NCI-H1092 (cell line): ENCODE measurements around the gene IL27RA.

ENCODE experiments used
- DNase-seq: peaks from one replicate; lab custom pipeline; 2025; lab: John Stamatoyannopoulos, UW

Gene IL27RA

GRCh38 chr19:14031719-14032480 lies at the start of gene IL27RA:
IL27RA (plus strand) TSS chr19:14031762; CDS start chr19:14031873, 111 bp downstream.
- peak; percentile 42 for DNase-seq

- DNase-seq: no peak
These were observed 49.5 kb upstream of the IL27RA start for GRCh38 chr19:13981988-13982501.

- no peak for DNase-seq
These were observed 48.8 kb upstream of the IL27RA start for GRCh38 chr19:13982773-13983172.

GRCh38 chr19:13983213-13983889 lies 48.2 kb upstream of the IL27RA start:
- no peak for DNase-seq

- no peak for DNase-seq
These were observed 47.4 kb upstream of the IL27RA start for GRCh38 chr19:13984186-13984585.

GRCh38 chr19:13984875-13985741 lies 46.5 kb upstream of the IL27RA start:
- no peak for DNase-seq

- no peak for DNase-seq
These were observed 45.7 kb upstream of the IL27RA start for GRCh38 chr19:13985771-13986347.

- peak; percentile 45 for DNase-seq
These were observed 45.1 kb upstream of the IL27RA start for GRCh38 chr19:13986348-13986904.

- no peak for DNase-seq
These were observed 44.3 kb upstream of the IL27RA start for GRCh38 chr19:13987101-13987890.

GRCh38 chr19:13989487-13989886 lies 42.1 kb upstream of the IL27RA start:
- DNase-seq: no peak

GRCh38 chr19:13990085-13990484 lies 41.5 kb upstream of the IL27RA start:
- no peak for DNase-seq

GRCh38 chr19:13992025-13992424 lies 39.5 kb upstream of the IL27RA start:
- DNase-seq: no peak

- DNase-seq: no peak
These were observed 37.8 kb upstream of the IL27RA start for GRCh38 chr19:13993590-13994300.

GRCh38 chr19:13995017-13995728 lies 36.4 kb upstream of the IL27RA start:
- DNase-seq: no peak

- DNase-seq: no peak
These were observed 35.4 kb upstream of the IL27RA start for GRCh38 chr19:13995878-13996765.

GRCh38 chr19:13996928-13997630 lies 34.5 kb upstream of the IL27RA start:
- no peak for DNase-seq

GRCh38 chr19:13997631-13997962 lies 34.0 kb upstream of the IL27RA start:
- no peak for DNase-seq

- DNase-seq: no peak
These were observed 33.1 kb upstream of the IL27RA start for GRCh38 chr19:13998426-13998825.
